HFFc6 (cell line): ENCODE measurements around the gene TNS3. TPM values are rescaled to one million over a fixed set of nuclear protein-coding genes. Genes with fewer than 3 reads are reported as not detected.

Experiments
- DNase-seq: peaks from one replicate; pipeline ENCODE4 v3.0.0-alpha.2; 2018
- H3K27ac Mint-ChIP-seq: 2 replicates; pipeline ENCODE4 v1.8.0; 2020; ENCODE audit warnings: mild to moderate bottlenecking, mixed read lengths
- H3K27me3 Mint-ChIP-seq: 2 replicates; pipeline ENCODE4 v1.8.0; 2021; ENCODE audit warnings: mild to moderate bottlenecking, moderate library complexity, mixed read lengths; ENCODE audit not compliant: insufficient read depth
- H3K36me3 Mint-ChIP-seq: 2 replicates; pipeline ENCODE4 v1.8.0; 2021; ENCODE audit warnings: low read depth, mixed read lengths
- H3K4me1 Mint-ChIP-seq: 2 replicates; pipeline ENCODE4 v1.8.0; 2020; ENCODE audit warnings: low read depth, mixed read lengths
- H3K4me3 Mint-ChIP-seq: 2 replicates; pipeline ENCODE4 v1.8.0; 2020; ENCODE audit warnings: mild to moderate bottlenecking, moderate library complexity, mixed read lengths
- H3K9me3 Mint-ChIP-seq: 2 replicates; pipeline ENCODE4 v1.8.0; 2020; ENCODE audit warnings: mild to moderate bottlenecking, mixed read lengths
- CTCF ChIP-seq: fragments of 200-600 bp; sonication (generic); IDR thresholded peaks from 2 replicates; pipeline ENCODE4 v1.5.0; 2021; ENCODE audit warnings: antibody characterized with exemption, mild to moderate bottlenecking
- total RNA-seq, 6 experiments: library from RNA; stranded (reverse); fragmentation: NEBNext Ultra II Directional; extraction: Animal tissue kit (Norgen Biotek cat#: 25700); gene quantifications; 2 replicates in 1 of 6; 3 replicates in 5 of 6; pipeline ENCODE4 v1.2.3, GENCODE V29; 2021

The TNS3 gene
- total RNA-seq, 6 experiments from 2014 or later, result 50.8 to 77.0 (median 67.8) TPM

GRCh38 chr7:47521011-47521795 is 60.7 kb downstream of the TNS3 start:
- H3K36me3 Mint-ChIP-seq, result peaks cover 21% of the 10 kb centered on the region; the same call in 1 of the 2 replicates
- no peak for TF ChIP-seq CTCF
- H3K27ac Mint-ChIP-seq, result no peak overlapping the region
- no peaks in the 10 kb centered on the region for H3K9me3 Mint-ChIP-seq
- no peak for DNase-seq
- H3K27me3 Mint-ChIP-seq, result peaks cover 3% of the 10 kb centered on the region
- peaks cover 37% of the 10 kb centered on the region for H3K4me1 Mint-ChIP-seq
- no peak overlapping the region for H3K4me3 Mint-ChIP-seq

GRCh38 chr7:47520406-47520805 is 61.5 kb downstream of the TNS3 start:
- no peak for TF ChIP-seq CTCF
- Mint-ChIP-seq H3K27ac (peak overlapping the region; percentile 71), H3K27me3 (peaks cover 3% of the 10 kb centered on the region), H3K4me3 (peak overlapping the region; percentile 49), H3K36me3 (peaks cover 16% of the 10 kb centered on the region; the same call in 1 of the 2 replicates), H3K4me1 (peaks cover 37% of the 10 kb centered on the region), H3K9me3 (no peaks in the 10 kb centered on the region)
- peak; percentile 13 for DNase-seq

GRCh38 chr7:47518827-47519226 is 63.1 kb downstream of the TNS3 start:
- peak overlapping the region; percentile 62 for H3K27ac Mint-ChIP-seq
- H3K27me3 Mint-ChIP-seq, result peaks cover 3% of the 10 kb centered on the region
- peaks cover 14% of the 10 kb centered on the region; the same call in 1 of the 2 replicates for H3K36me3 Mint-ChIP-seq
- DNase-seq, result peak; percentile 72
- H3K4me1 Mint-ChIP-seq, result peaks cover 37% of the 10 kb centered on the region
- no peaks in the 10 kb centered on the region for H3K9me3 Mint-ChIP-seq
- H3K4me3 Mint-ChIP-seq, result no peak overlapping the region
- TF ChIP-seq CTCF, result no peak

GRCh38 chr7:47517821-47518480 is 64.0 kb downstream of the TNS3 start:
- Mint-ChIP-seq H3K27ac (no peak overlapping the region), H3K27me3 (peaks cover 2% of the 10 kb centered on the region; the same call in 1 of the 2 replicates), H3K4me3 (no peak overlapping the region), H3K36me3 (peaks cover 5% of the 10 kb centered on the region; the same call in 1 of the 2 replicates), H3K9me3 (no peaks in the 10 kb centered on the region), H3K4me1 (peaks cover 37% of the 10 kb centered on the region)
- TF ChIP-seq CTCF, result no peak
- DNase-seq, result no peak

- Mint-ChIP-seq H3K36me3 (peaks cover 5% of the 10 kb centered on the region; the same call in 1 of the 2 replicates), H3K27ac (no peak overlapping the region), H3K9me3 (no peaks in the 10 kb centered on the region), H3K27me3 (peaks cover 2% of the 10 kb centered on the region), H3K4me3 (no peak overlapping the region), H3K4me1 (peaks cover 37% of the 10 kb centered on the region)
- no peak for DNase-seq
- no peak for TF ChIP-seq CTCF
Measured at GRCh38 chr7:47516985-47517600, 64.8 kb downstream of the TNS3 start.
